ENCODE results near the gene RAB17.
"Not testable (repeated sequence)": the region's sequence is repeated elsewhere in the genome, so short reads cannot be mapped to it uniquely, and the experiment has no call there.

GRCh38 chr2:237606522-237606921 is 16.0 kb upstream of the RAB17 start:
- TF ChIP-seq YY1 (IDR thresholded peaks at IDR 0.05; ENCODE audit: extremely low read depth, insufficient replicate concordance, low read depth, low read length); FOSL1 (IDR thresholded peaks at IDR 0.05; ENCODE audit: low read depth); SRF (IDR thresholded peaks at IDR 0.05; ENCODE audit: low read depth); EZH2 (IDR thresholded peaks at IDR 0.05); CTCF (IDR thresholded peaks at IDR 0.05 in 2 of 3, conservative IDR thresholded peaks at IDR 0.05 in 1 of 3; ENCODE audit: borderline replicate concordance in 1 of 3, insufficient read depth in 1 of 3, low read depth in 2 of 3, low read length in 2 of 3); ZFX (IDR thresholded peaks at IDR 0.05); POLR2A (IDR thresholded peaks at IDR 0.05; ENCODE audit: borderline replicate concordance, extremely low read depth, insufficient read depth, insufficient read length): not testable (repeated sequence)
